22Rv1 (cell line): ENCODE results near the gene SLC12A5.

ENCODE experiments used
- ZFX ChIP-seq: fragments of 450-650 bp; IDR thresholded peaks from 2 replicates; pipeline ENCODE4 v1.6.1; 2017; ENCODE audit warnings: antibody characterized with exemption, borderline replicate concordance
- TF ChIP-seq, protein P1 (sequence below): fragments of 450-650 bp; IDR thresholded peaks from 2 replicates; pipeline ENCODE4 v1.5.1; 2017; ENCODE audit warnings: mild to moderate bottlenecking

DNA sequence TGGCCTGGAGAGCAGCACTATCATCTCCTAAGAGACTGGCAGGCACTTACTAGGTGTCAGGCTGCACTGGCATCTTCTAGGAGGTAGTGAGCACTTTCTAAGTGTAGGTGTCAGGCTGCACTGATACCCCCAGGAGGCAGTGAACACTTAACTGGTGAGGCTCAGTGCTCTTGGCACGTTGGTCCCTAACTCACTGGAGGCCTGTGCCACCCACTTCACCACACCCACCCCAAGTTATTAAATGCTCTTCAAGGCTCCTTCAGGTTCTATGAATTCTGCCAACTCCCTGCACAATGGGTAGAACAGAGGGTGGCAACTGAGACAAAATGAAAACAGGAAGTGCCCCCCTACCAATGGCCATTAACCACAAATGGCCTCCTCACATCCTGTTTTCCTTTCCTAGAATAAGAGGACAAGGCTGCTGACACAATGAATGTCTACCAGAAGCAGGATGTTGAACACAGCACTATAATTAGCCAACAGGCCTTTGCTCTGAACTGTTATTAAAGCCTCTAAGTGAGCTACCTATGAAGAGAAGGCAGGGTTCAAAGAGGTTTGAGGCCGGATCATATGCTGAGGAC lies 31.4 kb downstream of the SLC12A5 start:
- TF ChIP-seq, protein P1, sequence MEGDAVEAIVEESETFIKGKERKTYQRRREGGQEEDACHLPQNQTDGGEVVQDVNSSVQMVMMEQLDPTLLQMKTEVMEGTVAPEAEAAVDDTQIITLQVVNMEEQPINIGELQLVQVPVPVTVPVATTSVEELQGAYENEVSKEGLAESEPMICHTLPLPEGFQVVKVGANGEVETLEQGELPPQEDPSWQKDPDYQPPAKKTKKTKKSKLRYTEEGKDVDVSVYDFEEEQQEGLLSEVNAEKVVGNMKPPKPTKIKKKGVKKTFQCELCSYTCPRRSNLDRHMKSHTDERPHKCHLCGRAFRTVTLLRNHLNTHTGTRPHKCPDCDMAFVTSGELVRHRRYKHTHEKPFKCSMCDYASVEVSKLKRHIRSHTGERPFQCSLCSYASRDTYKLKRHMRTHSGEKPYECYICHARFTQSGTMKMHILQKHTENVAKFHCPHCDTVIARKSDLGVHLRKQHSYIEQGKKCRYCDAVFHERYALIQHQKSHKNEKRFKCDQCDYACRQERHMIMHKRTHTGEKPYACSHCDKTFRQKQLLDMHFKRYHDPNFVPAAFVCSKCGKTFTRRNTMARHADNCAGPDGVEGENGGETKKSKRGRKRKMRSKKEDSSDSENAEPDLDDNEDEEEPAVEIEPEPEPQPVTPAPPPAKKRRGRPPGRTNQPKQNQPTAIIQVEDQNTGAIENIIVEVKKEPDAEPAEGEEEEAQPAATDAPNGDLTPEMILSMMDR: no peak
- no peak for TF ChIP-seq ZFX
